ENCODE results near the gene TMEM269.

Gene TMEM269

GRCh38 chr1:42801832-42802473, 17.2 kb downstream of the TMEM269 start:
- no peak overlapping the region for H3K4me3 ChIP-seq (ENCODE audit: low read depth, low read length)
- H3K36me3 ChIP-seq (ENCODE audit: control insufficient read depth in 2 of 2, insufficient read depth in 1 of 2, low read length in 2 of 2) = peaks cover 0 to 21% of the 10 kb centered on the region in 2 experiments; a peak in 1 of 3 replicates
- no peaks in the 10 kb centered on the region for H3K4me1 ChIP-seq (ENCODE audit: control insufficient read depth, insufficient read depth, low read length)
- ChIA-PET POLR2A (no interaction called here), CTCF (no interaction called here)
- H3K27ac ChIP-seq (ENCODE audit: extremely low read depth, low read depth, low read length) = no peak overlapping the region
- H3K9me3 ChIP-seq (ENCODE audit: control insufficient read depth, insufficient read depth, low read depth, low read length) = no peaks in the 10 kb centered on the region
- TF ChIP-seq, protein P1, sequence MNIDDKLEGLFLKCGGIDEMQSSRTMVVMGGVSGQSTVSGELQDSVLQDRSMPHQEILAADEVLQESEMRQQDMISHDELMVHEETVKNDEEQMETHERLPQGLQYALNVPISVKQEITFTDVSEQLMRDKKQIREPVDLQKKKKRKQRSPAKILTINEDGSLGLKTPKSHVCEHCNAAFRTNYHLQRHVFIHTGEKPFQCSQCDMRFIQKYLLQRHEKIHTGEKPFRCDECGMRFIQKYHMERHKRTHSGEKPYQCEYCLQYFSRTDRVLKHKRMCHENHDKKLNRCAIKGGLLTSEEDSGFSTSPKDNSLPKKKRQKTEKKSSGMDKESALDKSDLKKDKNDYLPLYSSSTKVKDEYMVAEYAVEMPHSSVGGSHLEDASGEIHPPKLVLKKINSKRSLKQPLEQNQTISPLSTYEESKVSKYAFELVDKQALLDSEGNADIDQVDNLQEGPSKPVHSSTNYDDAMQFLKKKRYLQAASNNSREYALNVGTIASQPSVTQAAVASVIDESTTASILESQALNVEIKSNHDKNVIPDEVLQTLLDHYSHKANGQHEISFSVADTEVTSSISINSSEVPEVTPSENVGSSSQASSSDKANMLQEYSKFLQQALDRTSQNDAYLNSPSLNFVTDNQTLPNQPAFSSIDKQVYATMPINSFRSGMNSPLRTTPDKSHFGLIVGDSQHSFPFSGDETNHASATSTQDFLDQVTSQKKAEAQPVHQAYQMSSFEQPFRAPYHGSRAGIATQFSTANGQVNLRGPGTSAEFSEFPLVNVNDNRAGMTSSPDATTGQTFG (tag by site-specific recombination; IDR thresholded peaks at IDR 0.05; ENCODE audit: borderline replicate concordance) = no peak
- TF ChIP-seq, protein P2, sequence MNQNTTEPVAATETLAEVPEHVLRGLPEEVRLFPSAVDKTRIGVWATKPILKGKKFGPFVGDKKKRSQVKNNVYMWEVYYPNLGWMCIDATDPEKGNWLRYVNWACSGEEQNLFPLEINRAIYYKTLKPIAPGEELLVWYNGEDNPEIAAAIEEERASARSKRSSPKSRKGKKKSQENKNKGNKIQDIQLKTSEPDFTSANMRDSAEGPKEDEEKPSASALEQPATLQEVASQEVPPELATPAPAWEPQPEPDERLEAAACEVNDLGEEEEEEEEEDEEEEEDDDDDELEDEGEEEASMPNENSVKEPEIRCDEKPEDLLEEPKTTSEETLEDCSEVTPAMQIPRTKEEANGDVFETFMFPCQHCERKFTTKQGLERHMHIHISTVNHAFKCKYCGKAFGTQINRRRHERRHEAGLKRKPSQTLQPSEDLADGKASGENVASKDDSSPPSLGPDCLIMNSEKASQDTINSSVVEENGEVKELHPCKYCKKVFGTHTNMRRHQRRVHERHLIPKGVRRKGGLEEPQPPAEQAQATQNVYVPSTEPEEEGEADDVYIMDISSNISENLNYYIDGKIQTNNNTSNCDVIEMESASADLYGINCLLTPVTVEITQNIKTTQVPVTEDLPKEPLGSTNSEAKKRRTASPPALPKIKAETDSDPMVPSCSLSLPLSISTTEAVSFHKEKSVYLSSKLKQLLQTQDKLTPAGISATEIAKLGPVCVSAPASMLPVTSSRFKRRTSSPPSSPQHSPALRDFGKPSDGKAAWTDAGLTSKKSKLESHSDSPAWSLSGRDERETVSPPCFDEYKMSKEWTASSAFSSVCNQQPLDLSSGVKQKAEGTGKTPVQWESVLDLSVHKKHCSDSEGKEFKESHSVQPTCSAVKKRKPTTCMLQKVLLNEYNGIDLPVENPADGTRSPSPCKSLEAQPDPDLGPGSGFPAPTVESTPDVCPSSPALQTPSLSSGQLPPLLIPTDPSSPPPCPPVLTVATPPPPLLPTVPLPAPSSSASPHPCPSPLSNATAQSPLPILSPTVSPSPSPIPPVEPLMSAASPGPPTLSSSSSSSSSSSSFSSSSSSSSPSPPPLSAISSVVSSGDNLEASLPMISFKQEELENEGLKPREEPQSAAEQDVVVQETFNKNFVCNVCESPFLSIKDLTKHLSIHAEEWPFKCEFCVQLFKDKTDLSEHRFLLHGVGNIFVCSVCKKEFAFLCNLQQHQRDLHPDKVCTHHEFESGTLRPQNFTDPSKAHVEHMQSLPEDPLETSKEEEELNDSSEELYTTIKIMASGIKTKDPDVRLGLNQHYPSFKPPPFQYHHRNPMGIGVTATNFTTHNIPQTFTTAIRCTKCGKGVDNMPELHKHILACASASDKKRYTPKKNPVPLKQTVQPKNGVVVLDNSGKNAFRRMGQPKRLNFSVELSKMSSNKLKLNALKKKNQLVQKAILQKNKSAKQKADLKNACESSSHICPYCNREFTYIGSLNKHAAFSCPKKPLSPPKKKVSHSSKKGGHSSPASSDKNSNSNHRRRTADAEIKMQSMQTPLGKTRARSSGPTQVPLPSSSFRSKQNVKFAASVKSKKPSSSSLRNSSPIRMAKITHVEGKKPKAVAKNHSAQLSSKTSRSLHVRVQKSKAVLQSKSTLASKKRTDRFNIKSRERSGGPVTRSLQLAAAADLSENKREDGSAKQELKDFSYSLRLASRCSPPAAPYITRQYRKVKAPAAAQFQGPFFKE (tag by site-specific recombination; IDR thresholded peaks at IDR 0.05; ENCODE audit: borderline replicate concordance) = no peak
- TF ChIP-seq, protein P3, sequence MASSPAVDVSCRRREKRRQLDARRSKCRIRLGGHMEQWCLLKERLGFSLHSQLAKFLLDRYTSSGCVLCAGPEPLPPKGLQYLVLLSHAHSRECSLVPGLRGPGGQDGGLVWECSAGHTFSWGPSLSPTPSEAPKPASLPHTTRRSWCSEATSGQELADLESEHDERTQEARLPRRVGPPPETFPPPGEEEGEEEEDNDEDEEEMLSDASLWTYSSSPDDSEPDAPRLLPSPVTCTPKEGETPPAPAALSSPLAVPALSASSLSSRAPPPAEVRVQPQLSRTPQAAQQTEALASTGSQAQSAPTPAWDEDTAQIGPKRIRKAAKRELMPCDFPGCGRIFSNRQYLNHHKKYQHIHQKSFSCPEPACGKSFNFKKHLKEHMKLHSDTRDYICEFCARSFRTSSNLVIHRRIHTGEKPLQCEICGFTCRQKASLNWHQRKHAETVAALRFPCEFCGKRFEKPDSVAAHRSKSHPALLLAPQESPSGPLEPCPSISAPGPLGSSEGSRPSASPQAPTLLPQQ (tag by site-specific recombination; IDR thresholded peaks at IDR 0.05) = no peak

DNA sequence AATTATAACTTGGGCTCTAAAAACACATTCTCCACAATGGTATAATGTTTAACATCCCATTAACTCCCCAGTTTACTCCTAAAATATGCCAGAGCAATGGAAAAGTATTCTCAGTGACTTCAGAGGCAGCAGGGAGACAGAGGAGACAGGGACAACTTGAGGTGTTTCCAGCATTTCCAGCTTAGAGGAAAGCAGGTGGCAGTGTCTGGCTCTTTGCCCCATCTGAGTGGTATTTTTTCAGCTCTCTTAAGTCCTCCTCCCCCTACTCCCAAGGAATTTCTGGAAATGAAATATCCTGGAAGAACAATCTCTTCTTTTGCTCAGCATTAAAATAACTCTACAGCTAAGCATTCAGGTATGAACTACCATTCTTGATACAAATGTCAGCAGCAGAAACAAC, 21.4 kb downstream of the TMEM269 start:
- TF ChIP-seq ZNF791 (tag by site-specific recombination; IDR thresholded peaks at IDR 0.05) (no peak), ZNF48 (tag by site-specific recombination; IDR thresholded peaks at IDR 0.05) (no peak), ZNF10 (tag by site-specific recombination; IDR thresholded peaks at IDR 0.05) (no peak), ZNF266 (tag by site-specific recombination; IDR thresholded peaks at IDR 0.05; ENCODE audit: low read depth) (no peak), ZNF112 (tag by site-specific recombination; IDR thresholded peaks at IDR 0.05) (no peak), ZNF549 (tag by site-specific recombination; IDR thresholded peaks at IDR 0.05) (no peak), ZNF155 (tag by site-specific recombination; IDR thresholded peaks at IDR 0.05) (no peak), ZNF837 (tag by site-specific recombination; IDR thresholded peaks at IDR 0.05) (no peak), ZNF341 (tag by site-specific recombination; IDR thresholded peaks at IDR 0.05; ENCODE audit: low read depth) (no peak), ZEB2 (tag by site-specific recombination; IDR thresholded peaks at IDR 0.05) (no peak), ZNF366 (tag by site-specific recombination; conservative IDR thresholded peaks at IDR 0.05) (no peak), ZNF776 (tag by site-specific recombination; IDR thresholded peaks at IDR 0.05; ENCODE audit: borderline replicate concordance) (no peak), ZBTB20 (tag by site-specific recombination; IDR thresholded peaks at IDR 0.05) (no peak), KLF9 (tag by site-specific recombination; IDR thresholded peaks at IDR 0.05; ENCODE audit: low read depth) (no peak), RBAK (tag by site-specific recombination; IDR thresholded peaks at IDR 0.05) (no peak), ZNF585B (tag by site-specific recombination; IDR thresholded peaks at IDR 0.05) (no peak), IKZF3 (tag by site-specific recombination; IDR thresholded peaks at IDR 0.05) (no peak)
- TF ChIP-seq, protein P3 (tag by site-specific recombination; IDR thresholded peaks at IDR 0.05) = no peak
- Histone ChIP-seq H3K9me3 (ENCODE audit: control insufficient read depth, insufficient read depth, low read depth, low read length) (no peaks in the 10 kb centered on the region), H3K36me3 (ENCODE audit: control insufficient read depth in 2 of 2, insufficient read depth in 1 of 2, low read length in 2 of 2) (peaks cover 0 to 36% of the 10 kb centered on the region in 2 experiments; a peak in 2 of 3 replicates), H3K4me3 (ENCODE audit: low read depth, low read length) (no peak overlapping the region), H3K4me1 (ENCODE audit: control insufficient read depth, insufficient read depth, low read length) (no peaks in the 10 kb centered on the region), H3K27ac (ENCODE audit: extremely low read depth, low read depth, low read length) (no peak overlapping the region)
- ChIA-PET CTCF (interaction anchor here (1.1 to 2.0 kb wide), 2 partner anchors 13 to 39 kb away, joined by 3 to 6 read pairs; partner anchors contain the start of genes C1orf50 and P3H1), POLR2A (no interaction called here)
